HCT116 (cell line): Measurements from ENCODE around the gene TMEM52B. TPM values are rescaled to one million over a fixed set of nuclear protein-coding genes. Genes with fewer than 3 reads are reported as not detected.

Experiments
- ATAC-seq: fragments of 200-7000 bp; cut with Tn5 transposase; 2 replicates; pipeline ENCODE4 v1.9.1; 2020; ENCODE audit warnings: mild to moderate bottlenecking, moderate library complexity
- BruUV-seq: library from RNA; stranded (reverse); fragments of 400-500 nt; replicated peaks from 2 replicates; lab custom pipeline; 2021; lab: Mats Ljungman, UMichigan
- CTCF ChIA-PET: fragments of 300-600 bp; sonication (Branson Sonifier 250); formaldehyde crosslinking; loops from one replicate; lab custom pipeline; 2021; ENCODE audit warnings: antibody characterized with exemption; lab: Charles Lee
- POLR2A ChIA-PET: fragments of 300-600, 350-600 bp; sonication (Branson Sonifier 250); formaldehyde crosslinking; loops from one replicate; lab custom pipeline; 2021; ENCODE audit warnings: antibody characterized with exemption; lab: Charles Lee
- RAD21 ChIA-PET, 2 experiments: fragments of 300-600 bp; sonication (Branson Sonifier 250); formaldehyde crosslinking; loops; one replicate each; lab custom pipeline; 2023; ENCODE audit warnings: low total read pairs in 2 of 2; ENCODE audit not compliant: uncharacterized antibody in 2 of 2, unreplicated experiment in 2 of 2, low non-redundant PET in 1 of 2; lab: Charles Lee
- DNase-seq: peaks from one replicate; pipeline ENCODE4 v3.0.0-alpha.2; 2010; ENCODE audit warnings: low read depth, low spot score
- H2AFZ ChIP-seq: fragments of 200-600 bp; shearing (Covaris generic), sonication (generic); 2 replicates; pipeline ENCODE4 v1.6.1; 2017; ENCODE audit warnings: low read depth, mixed run types, mixed read lengths, antibody characterized with exemption, low read length; ENCODE audit not compliant: poor library complexity, severe bottlenecking
- H3K27ac ChIP-seq: 2 replicates; pipeline ENCODE4 v1.5.1; 2012; ENCODE audit warnings: low read depth, low read length
- H3K27me3 ChIP-seq: fragments of 200-600 bp; sonication (generic); 2 replicates; pipeline ENCODE4 v1.6.1; 2016; ENCODE audit warnings: mixed run types, low read length, mixed read lengths; ENCODE audit not compliant: insufficient read depth
- H3K36me3 ChIP-seq, 2 experiments: fragments of 200-500 bp in 1 of 2; fragments of 200-600 bp in 1 of 2; sonication (Bioruptor generic) in 1 of 2; sonication (generic) in 1 of 2; 2 replicates each; pipeline versions ENCODE4 v1.5.1 to v1.6.1; 2014 to 2016; ENCODE audit warnings: low read length in 2 of 2, inconsistent platforms in 1 of 2, mixed read lengths in 1 of 2, mixed run types in 1 of 2; ENCODE audit not compliant: insufficient read depth in 2 of 2, control insufficient read depth in 1 of 2
- H3K4me1 ChIP-seq, 2 experiments: fragments of 200-600 bp in 1 of 2; sonication (generic) in 1 of 2; 2 replicates each; pipeline versions ENCODE4 v1.5.1 to v1.6.1; 2012 to 2017; ENCODE audit warnings: low read length in 2 of 2, inconsistent platforms in 1 of 2, mild to moderate bottlenecking in 1 of 2, mixed read lengths in 1 of 2, mixed run types in 1 of 2, moderate library complexity in 1 of 2; ENCODE audit not compliant: insufficient read depth in 2 of 2, control insufficient read depth in 1 of 2
- H3K4me2 ChIP-seq: fragments of 200-600 bp; sonication (generic); 2 replicates; pipeline ENCODE4 v1.6.1; 2017; ENCODE audit warnings: mixed run types, low read length, mixed read lengths
- H3K4me3 ChIP-seq, 2 experiments: fragments of 200-600 bp in 1 of 2; sonication (generic) in 1 of 2; replicated peaks in 1 of 2; 2 replicates each; pipeline ENCODE4 v1.5.1; 2011 to 2016; ENCODE audit warnings: low read length in 2 of 2, control low read depth in 1 of 2, low read depth in 1 of 2, mild to moderate bottlenecking in 1 of 2, mixed read lengths in 1 of 2, mixed run types in 1 of 2
- H3K79me2 ChIP-seq: fragments of 200-600 bp; sonication (generic); 2 replicates; pipeline ENCODE4 v1.6.1; 2017; ENCODE audit warnings: mild to moderate bottlenecking, mixed run types, low read length, moderate library complexity, mixed read lengths; ENCODE audit not compliant: insufficient read depth
- H3K9ac ChIP-seq: fragments of 200-600 bp; sonication (generic); 2 replicates; pipeline ENCODE4 v1.6.1; 2016; ENCODE audit warnings: low read length, mixed read lengths
- H3K9me2 ChIP-seq: fragments of 200-600 bp; sonication (generic), shearing (Covaris generic); 2 replicates; pipeline ENCODE4 v1.6.1; 2017; ENCODE audit warnings: mixed run types, mild to moderate bottlenecking, moderate library complexity; ENCODE audit not compliant: insufficient read depth
- H3K9me3 ChIP-seq, 2 experiments: fragments of 200-500 bp in 1 of 2; fragments of 200-600 bp in 1 of 2; sonication (Bioruptor generic) in 1 of 2; sonication (generic) in 1 of 2; 2 replicates each; pipeline ENCODE4 v1.6.1; 2014 to 2017; ENCODE audit warnings: low read length in 2 of 2, mixed read lengths in 2 of 2, inconsistent platforms in 1 of 2, low read depth in 1 of 2, mild to moderate bottlenecking in 1 of 2, mixed run types in 1 of 2, moderate library complexity in 1 of 2; ENCODE audit not compliant: control insufficient read depth in 1 of 2, insufficient read depth in 1 of 2
- H4K20me1 ChIP-seq: fragments of 200-600 bp; sonication (generic), shearing (Covaris generic); 2 replicates; pipeline ENCODE4 v1.6.1; 2017; ENCODE audit warnings: mixed run types, mild to moderate bottlenecking, moderate library complexity; ENCODE audit not compliant: insufficient read depth
- CBX3 ChIP-seq: IDR thresholded peaks from 2 replicates; pipeline ENCODE4 v1.6.1; 2012; ENCODE audit warnings: low read depth
- CEBPB ChIP-seq: IDR thresholded peaks from 2 replicates; pipeline ENCODE4 v1.6.1; 2012; ENCODE audit warnings: low read depth
- EGR1 ChIP-seq: IDR thresholded peaks from 2 replicates; pipeline ENCODE4 v1.6.1; 2012; ENCODE audit warnings: low read depth
- ELF1 ChIP-seq: IDR thresholded peaks from 2 replicates; pipeline ENCODE4 v1.6.1; 2012; ENCODE audit warnings: low read depth, borderline replicate concordance
- EZH2 ChIP-seq: fragments of 200-600 bp; sonication (generic); IDR thresholded peaks from 2 replicates; pipeline ENCODE4 v1.6.1; 2017; ENCODE audit warnings: antibody characterized with exemption, mixed run types
- POLR2A ChIP-seq: IDR thresholded peaks from 2 replicates; pipeline ENCODE4 v1.7.0; 2011; ENCODE audit warnings: borderline replicate concordance; ENCODE audit not compliant: insufficient read depth, insufficient read length; ENCODE audit errors: extremely low read depth
- RAD21 ChIP-seq: IDR thresholded peaks from 2 replicates; pipeline ENCODE4 v1.6.1; 2012; ENCODE audit warnings: low read depth, mild to moderate bottlenecking
- SIN3A ChIP-seq: IDR thresholded peaks from 2 replicates; pipeline ENCODE4 v1.6.1; 2012; ENCODE audit warnings: low read depth
- SP1 ChIP-seq: IDR thresholded peaks from 2 replicates; pipeline ENCODE4 v1.6.1; 2012; ENCODE audit warnings: low read depth
- SRF ChIP-seq: IDR thresholded peaks from 2 replicates; pipeline ENCODE4 v1.6.1; 2012; ENCODE audit warnings: low read depth
- ZBTB33 ChIP-seq: IDR thresholded peaks from 2 replicates; pipeline ENCODE4 v1.6.1; 2011; ENCODE audit warnings: mild to moderate bottlenecking, low read length, moderate library complexity; ENCODE audit not compliant: insufficient replicate concordance; ENCODE audit errors: extremely low read depth
- ZNF274 ChIP-seq: fragments of 200-500 bp; sonication (Bioruptor generic); IDR thresholded peaks from 2 replicates; pipeline ENCODE4 v1.6.1; 2014; ENCODE audit warnings: mild to moderate bottlenecking, low read depth, low read length, inconsistent platforms
- intact Hi-C: fragments of 100-400 bp; cut with micrococcal nuclease; formaldehyde crosslinking; loops from 2 replicates; pipeline ENCODE4 v1.10.0; 2022
- total RNA-seq: library from RNA; stranded (reverse); gene quantifications from one replicate; pipeline ENCODE4 v1.2.1, GENCODE V29; 2021; ENCODE audit not compliant: unreplicated experiment

TMEM52B gene
- total RNA-seq, 1 experiment from 2014 or later: not detected

GRCh38 chr12:10147714-10148403 lies 31.0 kb upstream of the TMEM52B start:
- Histone ChIP-seq H3K36me3 (no peaks in the 10 kb centered on the region), H3K27me3 (no peaks in the 10 kb centered on the region), H3K4me2 (no peak overlapping the region), H3K79me2 (no peaks in the 10 kb centered on the region), H3K4me1 (no peaks in the 10 kb centered on the region), H3K9me3 (no peaks in the 10 kb centered on the region), H4K20me1 (no peaks in the 10 kb centered on the region; the same call in 1 of the 2 replicates), H3K4me3 (no peak overlapping the region), H3K9ac (no peak overlapping the region), H3K27ac (no peak overlapping the region), H2AFZ (no peak overlapping the region), H3K9me2 (no peaks in the 10 kb centered on the region)
- ChIA-PET POLR2A (no interaction called here), CTCF (no interaction called here), RAD21 (no interaction called here)
- BruUV-seq: no TSS peak
- ATAC-seq: no peak
- intact Hi-C loops: no loop called here
- no peak for TF ChIP-seq RAD21
- no peak for TF ChIP-seq POLR2A
- TF ChIP-seq CEBPB: no peak
- no peak for TF ChIP-seq CBX3
- no peak for TF ChIP-seq EZH2
- TF ChIP-seq SRF: no peak
- DNase-seq: no peak

- Histone ChIP-seq H3K9ac (no peak overlapping the region), H3K79me2 (no peaks in the 10 kb centered on the region), H3K36me3 (no peaks in the 10 kb centered on the region), H3K27me3 (no peaks in the 10 kb centered on the region), H3K9me2 (no peaks in the 10 kb centered on the region), H3K4me3 (no peak overlapping the region), H3K4me2 (no peak overlapping the region), H3K4me1 (peaks cover 0 to 5% of the 10 kb centered on the region in 2 experiments; a peak in 1 of 4 replicates), H4K20me1 (no peaks in the 10 kb centered on the region), H2AFZ (no peak overlapping the region), H3K9me3 (no peaks in the 10 kb centered on the region), H3K27ac (no peak overlapping the region)
- POLR2A ChIA-PET: no interaction called here
- TF ChIP-seq CEBPB (no peak), RAD21 (no peak), EZH2 (no peak), SP1 (no peak), ZBTB33 (no peak), EGR1 (no peak), ZNF274 (no peak), ELF1 (no peak), SIN3A (no peak), POLR2A (no peak)
- intact Hi-C loops: loop anchor here (5.0 kb wide), 1 partner anchor 1336 kb away; no protein-coding TSS in a partner anchor
- DNase-seq (no peak), ATAC-seq (no peak)
- RAD21 ChIA-PET: no interaction called here
- CTCF ChIA-PET: interaction anchor here (0.9 kb wide), 1 partner anchor 407 kb away, joined by 3 read pairs; no protein-coding TSS in a partner anchor
- BruUV-seq: no TSS peak
Measured at GRCh38 chr12:10151621-10152020, 27.2 kb upstream of the TMEM52B start.
